ENCODE data around the gene TMEM253. TPM values are rescaled to one million over a fixed set of nuclear protein-coding genes. Genes with fewer than 3 reads are reported as not detected.

TMEM253 gene
- total RNA-seq = 0.09 and 0.49 TPM in 2 replicates

GRCh38 chr14:21100931-21101330 is at the start of gene TMEM253:
TMEM253 (plus strand) TSS chr14:21101066; CDS start chr14:21101344, 278 bp downstream.

GRCh38 chr14:21057803-21058675 is 42.8 kb upstream of the TMEM253 start, which contains the start of gene RNASE8:
RNASE8 (plus strand) TSS chr14:21057822; CDS start chr14:21057893, 71 bp downstream.

GRCh38 chr14:21070083-21070609 is 30.7 kb upstream of the TMEM253 start, which contains the start of gene ARHGEF40:
ARHGEF40 (plus strand) TSS chr14:21070304; CDS start chr14:21070397, 93 bp downstream.

GRCh38 chr14:21098076-21098891 is 2.6 kb upstream of the TMEM253 start, which contains the start of gene ZNF219:
ZNF219 (minus strand) TSS chr14:21098655; CDS start chr14:21093591, 5,064 bp downstream.

Other genes with a start within 250 kb of the TMEM253 start
- not detected in 2 replicates for gene RNASE3, start 209.7 kb upstream of the TMEM253 start, total RNA-seq
- not detected in 2 replicates for gene RNASE2, start 145.6 kb upstream of the TMEM253 start, total RNA-seq
- 36.6 and 60.7 TPM in 2 replicates for gene METTL17, start 111.1 kb upstream of the TMEM253 start, total RNA-seq
- gene SLC39A2, start 101.8 kb upstream of the TMEM253 start, total RNA-seq = 8.2 and 10.4 TPM in 2 replicates
- gene NDRG2, start 76.0 kb upstream of the TMEM253 start, total RNA-seq = 28.0 and 32.5 TPM in 2 replicates
- gene TPPP2, start 70.8 kb upstream of the TMEM253 start, total RNA-seq = not detected in 2 replicates
- not detected in 2 replicates for gene RNASE13, start 66.3 kb upstream of the TMEM253 start, total RNA-seq
- gene RNASE7, start 58.7 kb upstream of the TMEM253 start, total RNA-seq = 1.1 and 2.2 TPM in 2 replicates
- gene RNASE8, start 43.2 kb upstream of the TMEM253 start, total RNA-seq = not detected in 2 replicates
- gene ARHGEF40, start 30.8 kb upstream of the TMEM253 start, total RNA-seq = 11.6 and 12.0 TPM in 2 replicates
- gene ZNF219, start 2.4 kb upstream of the TMEM253 start, total RNA-seq = 34.0 and 48.0 TPM in 2 replicates
- gene OR5AU1, start 55.0 kb downstream of the TMEM253 start, total RNA-seq = not detected in 2 replicates
- gene HNRNPC, start 168.4 kb downstream of the TMEM253 start, total RNA-seq = 741 and 791 TPM in 2 replicates
- not detected in 2 replicates for gene RPGRIP1, start 179.0 kb downstream of the TMEM253 start, total RNA-seq

All from airway epithelial cell (primary cell).